ENCODE results near the gene EVA1A. TPM values are rescaled to one million over a fixed set of nuclear protein-coding genes. Genes with fewer than 3 reads are reported as not detected.

The EVA1A gene
- total and polyA plus RNA-seq, 2 experiments from 2014 or later, result 4.6 to 7.9 TPM

DNA sequence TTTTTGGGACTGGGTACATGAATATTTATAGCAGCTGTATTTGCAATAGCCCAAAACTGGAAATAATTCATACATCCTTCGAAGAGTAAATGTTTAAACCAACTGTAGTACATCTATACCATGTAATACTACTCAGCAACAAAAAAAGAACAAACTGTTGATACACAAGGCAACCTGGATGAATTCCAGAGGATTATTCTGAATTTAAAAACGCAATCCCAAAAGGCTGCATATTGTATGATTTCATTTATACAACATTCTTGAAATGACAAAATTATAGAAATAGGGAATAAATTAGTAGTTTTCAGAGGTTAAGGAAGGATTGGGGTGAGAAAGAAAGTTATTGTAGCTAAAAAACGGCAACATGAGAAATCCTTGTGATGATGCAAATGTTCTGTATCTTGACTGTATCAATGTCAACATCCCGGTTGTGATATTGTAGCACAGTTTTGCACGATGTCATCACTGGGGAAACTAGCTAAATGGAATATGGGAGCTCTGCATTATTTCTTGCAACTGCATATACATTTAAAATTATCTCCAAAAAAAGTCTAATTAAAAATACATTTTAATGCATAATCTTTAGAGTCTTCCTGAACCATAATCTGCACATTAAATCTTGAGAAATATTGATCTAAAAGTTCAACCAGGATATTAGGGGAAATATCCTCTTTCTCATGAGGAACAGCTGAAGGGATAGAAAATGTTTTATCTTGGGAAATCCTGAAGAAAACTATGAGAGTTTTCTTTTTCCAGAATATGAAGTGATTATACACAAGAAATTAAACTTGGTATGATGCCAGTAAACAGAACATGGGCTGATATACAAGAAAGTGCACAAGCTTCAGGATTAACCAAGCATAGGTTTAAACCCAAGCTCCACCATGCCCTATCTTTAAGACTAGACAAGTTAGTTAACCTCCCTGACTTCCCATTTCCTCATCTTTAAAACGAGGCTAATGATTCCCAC, 21.9 kb downstream of the EVA1A start:
- Histone ChIP-seq H3K27me3 (ENCODE audit: insufficient read depth) (no peaks in the 10 kb centered on the region), H3K36me3 (ENCODE audit: insufficient read depth) (no peaks in the 10 kb centered on the region), H3K79me2 (replicated peaks; ENCODE audit: insufficient read depth) (no peaks in the 10 kb centered on the region), H3K4me1 (ENCODE audit: insufficient read depth) (no peaks in the 10 kb centered on the region), H3K4me2 (no peak overlapping the region), H4K20me1 (replicated peaks; ENCODE audit: insufficient read depth) (no peaks in the 10 kb centered on the region), H3K27ac (ENCODE audit: low read depth) (no peak overlapping the region), H3K4me3 (no peak overlapping the region), H3K9me2 (ENCODE audit: insufficient read depth) (0 out of 2 replicates have a peak, but pooled peaks cover 2% of the 10 kb centered on the region), H3F3A (replicated peaks; ENCODE audit: low read depth) (no peaks in the 10 kb centered on the region), H2AFZ (no peak overlapping the region)
- Mint-ChIP-seq H3K27ac (no peak overlapping the region), H3K4me3 (no peak overlapping the region), H3K4me1 (no peaks in the 10 kb centered on the region), H3K27me3 (ENCODE audit: insufficient read depth, low read depth, poor library complexity) (no peaks in the 10 kb centered on the region), H3K9me3 (no peaks in the 10 kb centered on the region), H3K36me3 (ENCODE audit: low read depth) (peaks cover 11% of the 10 kb centered on the region)
- TF ChIP-seq POLR2AphosphoS5 (IDR thresholded peaks at IDR 0.05; ENCODE audit: low read depth), result no peak
- no peak for TF ChIP-seq ZNF331 (CRISPR knock-in tag; IDR thresholded peaks at IDR 0.05; ENCODE audit: low read depth)
- no peak for TF ChIP-seq JUNB (IDR thresholded peaks at IDR 0.05; ENCODE audit: unreplicated experiment)
- no peak for TF ChIP-seq STAT1 (IDR thresholded peaks at IDR 0.05; ENCODE audit: unreplicated experiment)
- TF ChIP-seq, protein P1, sequence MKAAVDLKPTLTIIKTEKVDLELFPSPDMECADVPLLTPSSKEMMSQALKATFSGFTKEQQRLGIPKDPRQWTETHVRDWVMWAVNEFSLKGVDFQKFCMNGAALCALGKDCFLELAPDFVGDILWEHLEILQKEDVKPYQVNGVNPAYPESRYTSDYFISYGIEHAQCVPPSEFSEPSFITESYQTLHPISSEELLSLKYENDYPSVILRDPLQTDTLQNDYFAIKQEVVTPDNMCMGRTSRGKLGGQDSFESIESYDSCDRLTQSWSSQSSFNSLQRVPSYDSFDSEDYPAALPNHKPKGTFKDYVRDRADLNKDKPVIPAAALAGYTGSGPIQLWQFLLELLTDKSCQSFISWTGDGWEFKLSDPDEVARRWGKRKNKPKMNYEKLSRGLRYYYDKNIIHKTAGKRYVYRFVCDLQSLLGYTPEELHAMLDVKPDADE (IDR thresholded peaks at IDR 0.05), result no peak
- no peak for TF ChIP-seq EZH2phosphoT487 (IDR thresholded peaks at IDR 0.05; ENCODE audit: unreplicated experiment)
- TF ChIP-seq, protein P2, sequence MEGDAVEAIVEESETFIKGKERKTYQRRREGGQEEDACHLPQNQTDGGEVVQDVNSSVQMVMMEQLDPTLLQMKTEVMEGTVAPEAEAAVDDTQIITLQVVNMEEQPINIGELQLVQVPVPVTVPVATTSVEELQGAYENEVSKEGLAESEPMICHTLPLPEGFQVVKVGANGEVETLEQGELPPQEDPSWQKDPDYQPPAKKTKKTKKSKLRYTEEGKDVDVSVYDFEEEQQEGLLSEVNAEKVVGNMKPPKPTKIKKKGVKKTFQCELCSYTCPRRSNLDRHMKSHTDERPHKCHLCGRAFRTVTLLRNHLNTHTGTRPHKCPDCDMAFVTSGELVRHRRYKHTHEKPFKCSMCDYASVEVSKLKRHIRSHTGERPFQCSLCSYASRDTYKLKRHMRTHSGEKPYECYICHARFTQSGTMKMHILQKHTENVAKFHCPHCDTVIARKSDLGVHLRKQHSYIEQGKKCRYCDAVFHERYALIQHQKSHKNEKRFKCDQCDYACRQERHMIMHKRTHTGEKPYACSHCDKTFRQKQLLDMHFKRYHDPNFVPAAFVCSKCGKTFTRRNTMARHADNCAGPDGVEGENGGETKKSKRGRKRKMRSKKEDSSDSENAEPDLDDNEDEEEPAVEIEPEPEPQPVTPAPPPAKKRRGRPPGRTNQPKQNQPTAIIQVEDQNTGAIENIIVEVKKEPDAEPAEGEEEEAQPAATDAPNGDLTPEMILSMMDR (conservative IDR thresholded peaks at IDR 0.05; ENCODE audit: low read depth in 2 of 2), result no peak
- TF ChIP-seq EZH2 (IDR thresholded peaks at IDR 0.05; ENCODE audit: low read depth, unreplicated experiment), result no peak
- TF ChIP-seq ZNF114 (CRISPR knock-in tag; IDR thresholded peaks at IDR 0.05), result no peak
- TF ChIP-seq CREB1 (CRISPR knock-in tag; IDR thresholded peaks at IDR 0.05; ENCODE audit: low read depth), result no peak
- TF ChIP-seq, protein P3, sequence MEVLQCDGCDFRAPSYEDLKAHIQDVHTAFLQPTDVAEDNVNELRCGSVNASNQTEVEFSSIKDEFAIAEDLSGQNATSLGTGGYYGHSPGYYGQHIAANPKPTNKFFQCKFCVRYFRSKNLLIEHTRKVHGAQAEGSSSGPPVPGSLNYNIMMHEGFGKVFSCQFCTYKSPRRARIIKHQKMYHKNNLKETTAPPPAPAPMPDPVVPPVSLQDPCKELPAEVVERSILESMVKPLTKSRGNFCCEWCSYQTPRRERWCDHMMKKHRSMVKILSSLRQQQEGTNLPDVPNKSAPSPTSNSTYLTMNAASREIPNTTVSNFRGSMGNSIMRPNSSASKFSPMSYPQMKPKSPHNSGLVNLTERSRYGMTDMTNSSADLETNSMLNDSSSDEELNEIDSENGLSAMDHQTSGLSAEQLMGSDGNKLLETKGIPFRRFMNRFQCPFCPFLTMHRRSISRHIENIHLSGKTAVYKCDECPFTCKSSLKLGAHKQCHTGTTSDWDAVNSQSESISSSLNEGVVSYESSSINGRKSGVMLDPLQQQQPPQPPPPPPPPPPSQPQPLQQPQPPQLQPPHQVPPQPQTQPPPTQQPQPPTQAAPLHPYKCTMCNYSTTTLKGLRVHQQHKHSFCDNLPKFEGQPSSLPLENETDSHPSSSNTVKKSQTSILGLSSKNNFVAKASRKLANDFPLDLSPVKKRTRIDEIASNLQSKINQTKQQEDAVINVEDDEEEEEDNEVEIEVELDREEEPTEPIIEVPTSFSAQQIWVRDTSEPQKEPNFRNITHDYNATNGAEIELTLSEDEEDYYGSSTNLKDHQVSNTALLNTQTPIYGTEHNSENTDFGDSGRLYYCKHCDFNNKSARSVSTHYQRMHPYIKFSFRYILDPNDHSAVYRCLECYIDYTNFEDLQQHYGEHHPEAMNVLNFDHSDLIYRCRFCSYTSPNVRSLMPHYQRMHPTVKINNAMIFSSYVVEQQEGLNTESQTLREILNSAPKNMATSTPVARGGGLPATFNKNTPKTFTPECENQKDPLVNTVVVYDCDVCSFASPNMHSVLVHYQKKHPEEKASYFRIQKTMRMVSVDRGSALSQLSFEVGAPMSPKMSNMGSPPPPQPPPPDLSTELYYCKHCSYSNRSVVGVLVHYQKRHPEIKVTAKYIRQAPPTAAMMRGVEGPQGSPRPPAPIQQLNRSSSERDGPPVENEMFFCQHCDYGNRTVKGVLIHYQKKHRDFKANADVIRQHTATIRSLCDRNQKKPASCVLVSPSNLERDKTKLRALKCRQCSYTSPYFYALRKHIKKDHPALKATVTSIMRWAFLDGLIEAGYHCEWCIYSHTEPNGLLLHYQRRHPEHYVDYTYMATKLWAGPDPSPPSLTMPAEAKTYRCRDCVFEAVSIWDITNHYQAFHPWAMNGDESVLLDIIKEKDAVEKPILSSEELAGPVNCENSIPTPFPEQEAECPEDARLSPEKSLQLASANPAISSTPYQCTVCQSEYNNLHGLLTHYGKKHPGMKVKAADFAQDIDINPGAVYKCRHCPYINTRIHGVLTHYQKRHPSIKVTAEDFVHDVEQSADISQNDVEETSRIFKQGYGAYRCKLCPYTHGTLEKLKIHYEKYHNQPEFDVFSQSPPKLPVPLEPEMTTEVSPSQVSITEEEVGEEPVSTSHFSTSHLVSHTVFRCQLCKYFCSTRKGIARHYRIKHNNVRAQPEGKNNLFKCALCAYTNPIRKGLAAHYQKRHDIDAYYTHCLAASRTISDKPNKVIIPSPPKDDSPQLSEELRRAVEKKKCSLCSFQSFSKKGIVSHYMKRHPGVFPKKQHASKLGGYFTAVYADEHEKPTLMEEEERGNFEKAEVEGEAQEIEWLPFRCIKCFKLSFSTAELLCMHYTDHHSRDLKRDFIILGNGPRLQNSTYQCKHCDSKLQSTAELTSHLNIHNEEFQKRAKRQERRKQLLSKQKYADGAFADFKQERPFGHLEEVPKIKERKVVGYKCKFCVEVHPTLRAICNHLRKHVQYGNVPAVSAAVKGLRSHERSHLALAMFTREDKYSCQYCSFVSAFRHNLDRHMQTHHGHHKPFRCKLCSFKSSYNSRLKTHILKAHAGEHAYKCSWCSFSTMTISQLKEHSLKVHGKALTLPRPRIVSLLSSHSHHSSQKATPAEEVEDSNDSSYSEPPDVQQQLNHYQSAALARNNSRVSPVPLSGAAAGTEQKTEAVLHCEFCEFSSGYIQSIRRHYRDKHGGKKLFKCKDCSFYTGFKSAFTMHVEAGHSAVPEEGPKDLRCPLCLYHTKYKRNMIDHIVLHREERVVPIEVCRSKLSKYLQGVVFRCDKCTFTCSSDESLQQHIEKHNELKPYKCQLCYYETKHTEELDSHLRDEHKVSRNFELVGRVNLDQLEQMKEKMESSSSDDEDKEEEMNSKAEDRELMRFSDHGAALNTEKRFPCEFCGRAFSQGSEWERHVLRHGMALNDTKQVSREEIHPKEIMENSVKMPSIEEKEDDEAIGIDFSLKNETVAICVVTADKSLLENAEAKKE (CRISPR knock-in tag; IDR thresholded peaks at IDR 0.05), result no peak
- no peak for TF ChIP-seq NANOG (IDR thresholded peaks at IDR 0.05; ENCODE audit: borderline replicate concordance)
- TF ChIP-seq, protein P4, sequence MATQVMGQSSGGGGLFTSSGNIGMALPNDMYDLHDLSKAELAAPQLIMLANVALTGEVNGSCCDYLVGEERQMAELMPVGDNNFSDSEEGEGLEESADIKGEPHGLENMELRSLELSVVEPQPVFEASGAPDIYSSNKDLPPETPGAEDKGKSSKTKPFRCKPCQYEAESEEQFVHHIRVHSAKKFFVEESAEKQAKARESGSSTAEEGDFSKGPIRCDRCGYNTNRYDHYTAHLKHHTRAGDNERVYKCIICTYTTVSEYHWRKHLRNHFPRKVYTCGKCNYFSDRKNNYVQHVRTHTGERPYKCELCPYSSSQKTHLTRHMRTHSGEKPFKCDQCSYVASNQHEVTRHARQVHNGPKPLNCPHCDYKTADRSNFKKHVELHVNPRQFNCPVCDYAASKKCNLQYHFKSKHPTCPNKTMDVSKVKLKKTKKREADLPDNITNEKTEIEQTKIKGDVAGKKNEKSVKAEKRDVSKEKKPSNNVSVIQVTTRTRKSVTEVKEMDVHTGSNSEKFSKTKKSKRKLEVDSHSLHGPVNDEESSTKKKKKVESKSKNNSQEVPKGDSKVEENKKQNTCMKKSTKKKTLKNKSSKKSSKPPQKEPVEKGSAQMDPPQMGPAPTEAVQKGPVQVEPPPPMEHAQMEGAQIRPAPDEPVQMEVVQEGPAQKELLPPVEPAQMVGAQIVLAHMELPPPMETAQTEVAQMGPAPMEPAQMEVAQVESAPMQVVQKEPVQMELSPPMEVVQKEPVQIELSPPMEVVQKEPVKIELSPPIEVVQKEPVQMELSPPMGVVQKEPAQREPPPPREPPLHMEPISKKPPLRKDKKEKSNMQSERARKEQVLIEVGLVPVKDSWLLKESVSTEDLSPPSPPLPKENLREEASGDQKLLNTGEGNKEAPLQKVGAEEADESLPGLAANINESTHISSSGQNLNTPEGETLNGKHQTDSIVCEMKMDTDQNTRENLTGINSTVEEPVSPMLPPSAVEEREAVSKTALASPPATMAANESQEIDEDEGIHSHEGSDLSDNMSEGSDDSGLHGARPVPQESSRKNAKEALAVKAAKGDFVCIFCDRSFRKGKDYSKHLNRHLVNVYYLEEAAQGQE (IDR thresholded peaks at IDR 0.05; ENCODE audit: unreplicated experiment), result no peak
- DNase-seq (ENCODE audit: low spot score), result no peak
- ATAC-seq, result no peak
